Muscle of leg (tissue), 11 donors: Measurements from ENCODE around the gene CDH11. TPM values are rescaled to one million over a fixed set of nuclear protein-coding genes. Genes with fewer than 3 reads are reported as not detected.

ENCODE experiments used
- DNase-seq: peaks from one replicate; pipeline ENCODE4 v3.0.0; 2013
- H3K27ac ChIP-seq: one replicate; pipeline ENCODE4 v1.5.1; 2013; ENCODE audit warnings: mild to moderate bottlenecking, low read length, control low read depth
- H3K27me3 ChIP-seq: one replicate; pipeline ENCODE4 v1.6.1; 2013; ENCODE audit warnings: low read length; ENCODE audit not compliant: control insufficient read depth, insufficient read depth
- H3K36me3 ChIP-seq: one replicate; pipeline ENCODE4 v1.6.1; 2013; ENCODE audit warnings: low read length; ENCODE audit not compliant: control insufficient read depth, insufficient read depth
- H3K4me1 ChIP-seq: one replicate; pipeline ENCODE4 v1.6.1; 2013; ENCODE audit warnings: low read length; ENCODE audit not compliant: control insufficient read depth, insufficient read depth
- H3K4me3 ChIP-seq: one replicate; pipeline ENCODE4 v1.5.1; 2013; ENCODE audit warnings: low read length, control low read depth
- H3K9me3 ChIP-seq: replicated peaks from 2 replicates; pipeline ENCODE4 v1.6.1; 2013; ENCODE audit warnings: low read depth, low read length; ENCODE audit not compliant: control insufficient read depth
- WGBS: methylation state at CpG from one replicate; pipeline ENCODE4 v1.1.5; 2013; ENCODE audit warnings: missing lambda C conversion rate; ENCODE audit not compliant: insufficient coverage; 5-methylcytosine and 5-hydroxymethylcytosine counted together
- polyA plus RNA-seq, 8 donors: library from polyadenylated mRNA; unstranded; fragments of 120-200 nt; gene quantifications; one replicate each; pipeline versions ENCODE4 v1.2.1 to v1.2.3, GENCODE V29; 2013; ENCODE audit warnings: inconsistent platforms in 1 of 8, low replicate concordance in 1 of 8; ENCODE audit not compliant: insufficient read length in 8 of 8, insufficient read depth in 1 of 8
- total RNA-seq: library from RNA; stranded (reverse); fragments of 120-200 nt; gene quantifications from one replicate; pipeline ENCODE4 v1.2.4, GENCODE V29; 2013

CDH11 gene
- total and polyA plus RNA-seq, 9 donors, result 40.7 to 114 (median 74.9) TPM

GRCh38 chr16:64907844-64908243 is 214.0 kb downstream of the CDH11 start:
- no peak for DNase-seq
- 56% methylated on average over 2 of the region's 5 CpGs for WGBS
- no peaks in the 10 kb centered on the region for H3K9me3 ChIP-seq
- H3K36me3 ChIP-seq, result no peaks in the 10 kb centered on the region
- no peak overlapping the region for H3K4me3 ChIP-seq
- H3K27ac ChIP-seq, result no peak overlapping the region
- H3K4me1 ChIP-seq, result peaks cover 5% of the 10 kb centered on the region
- no peaks in the 10 kb centered on the region for H3K27me3 ChIP-seq

GRCh38 chr16:64903770-64904169 is 218.1 kb downstream of the CDH11 start:
- Histone ChIP-seq H3K4me3 (no peak overlapping the region), H3K9me3 (no peaks in the 10 kb centered on the region), H3K4me1 (no peaks in the 10 kb centered on the region), H3K36me3 (no peaks in the 10 kb centered on the region), H3K27ac (no peak overlapping the region), H3K27me3 (no peaks in the 10 kb centered on the region)
- WGBS, result 100% methylated on average over 1 of the region's 3 CpGs
- DNase-seq, result no peak

- Histone ChIP-seq H3K27ac (no peak overlapping the region), H3K9me3 (no peaks in the 10 kb centered on the region), H3K4me1 (peaks cover 2% of the 10 kb centered on the region), H3K27me3 (no peaks in the 10 kb centered on the region), H3K4me3 (no peak overlapping the region), H3K36me3 (no peaks in the 10 kb centered on the region)
- WGBS, result no CpG with 5 or more reads among the region's 2 CpGs
- DNase-seq, result no peak
These were observed 221.3 kb downstream of the CDH11 start for GRCh38 chr16:64900517-64900916.

- Histone ChIP-seq H3K36me3 (no peaks in the 10 kb centered on the region), H3K27me3 (no peaks in the 10 kb centered on the region), H3K4me1 (peaks cover 2% of the 10 kb centered on the region), H3K9me3 (no peaks in the 10 kb centered on the region), H3K4me3 (no peak overlapping the region), H3K27ac (no peak overlapping the region)
- DNase-seq, result peak; percentile 39
- no CpG with 5 or more reads among the region's 2 CpGs for WGBS
These were observed 221.8 kb downstream of the CDH11 start for GRCh38 chr16:64900019-64900418.

GRCh38 chr16:64898159-64898558 is 223.7 kb downstream of the CDH11 start:
- WGBS, result no CpG with 5 or more reads among the region's 2 CpGs
- H3K36me3 ChIP-seq, result no peaks in the 10 kb centered on the region
- no peaks in the 10 kb centered on the region for H3K9me3 ChIP-seq
- no peak for DNase-seq
- H3K4me1 ChIP-seq, result peaks cover 2% of the 10 kb centered on the region
- H3K27ac ChIP-seq, result no peak overlapping the region
- no peak overlapping the region for H3K4me3 ChIP-seq
- H3K27me3 ChIP-seq, result no peaks in the 10 kb centered on the region
